GM12891 (cell line): ENCODE results near the gene CCDC18.

ENCODE experiments used
- POLR2A ChIP-seq: IDR thresholded peaks from 2 replicates; pipeline ENCODE4 v1.6.1; 2011; ENCODE audit warnings: low read depth, low read length, control low read depth
- POLR2AphosphoS5 ChIP-seq: IDR thresholded peaks from 2 replicates; pipeline ENCODE4 v1.6.1; 2011; ENCODE audit warnings: low read depth, low read length, control low read depth
- SPI1 ChIP-seq: IDR thresholded peaks from 2 replicates; pipeline ENCODE4 v1.6.1; 2011; ENCODE audit warnings: low read depth, low read length, control low read depth
- TAF1 ChIP-seq: IDR thresholded peaks from 2 replicates; pipeline ENCODE4 v1.6.1; 2011; ENCODE audit warnings: low read depth, low read length, control low read depth

- TF ChIP-seq POLR2A: no peak
- TF ChIP-seq POLR2AphosphoS5: no peak
- TF ChIP-seq SPI1: no peak
- TF ChIP-seq TAF1: no peak
Observed at GRCh38 chr1:93324486-93325464, 144.3 kb downstream of the CCDC18 start.
